Measurements from ENCODE around the gene YAP1. TPM values are rescaled to one million over a fixed set of nuclear protein-coding genes. Genes with fewer than 3 reads are reported as not detected.

The YAP1 gene
- total RNA-seq (2022; extraction: Qiagen RNA extraction; ENCODE audit: low read depth) = 40.7 to 52.2 TPM (median 52.1 TPM) in 5 replicates

DNA sequence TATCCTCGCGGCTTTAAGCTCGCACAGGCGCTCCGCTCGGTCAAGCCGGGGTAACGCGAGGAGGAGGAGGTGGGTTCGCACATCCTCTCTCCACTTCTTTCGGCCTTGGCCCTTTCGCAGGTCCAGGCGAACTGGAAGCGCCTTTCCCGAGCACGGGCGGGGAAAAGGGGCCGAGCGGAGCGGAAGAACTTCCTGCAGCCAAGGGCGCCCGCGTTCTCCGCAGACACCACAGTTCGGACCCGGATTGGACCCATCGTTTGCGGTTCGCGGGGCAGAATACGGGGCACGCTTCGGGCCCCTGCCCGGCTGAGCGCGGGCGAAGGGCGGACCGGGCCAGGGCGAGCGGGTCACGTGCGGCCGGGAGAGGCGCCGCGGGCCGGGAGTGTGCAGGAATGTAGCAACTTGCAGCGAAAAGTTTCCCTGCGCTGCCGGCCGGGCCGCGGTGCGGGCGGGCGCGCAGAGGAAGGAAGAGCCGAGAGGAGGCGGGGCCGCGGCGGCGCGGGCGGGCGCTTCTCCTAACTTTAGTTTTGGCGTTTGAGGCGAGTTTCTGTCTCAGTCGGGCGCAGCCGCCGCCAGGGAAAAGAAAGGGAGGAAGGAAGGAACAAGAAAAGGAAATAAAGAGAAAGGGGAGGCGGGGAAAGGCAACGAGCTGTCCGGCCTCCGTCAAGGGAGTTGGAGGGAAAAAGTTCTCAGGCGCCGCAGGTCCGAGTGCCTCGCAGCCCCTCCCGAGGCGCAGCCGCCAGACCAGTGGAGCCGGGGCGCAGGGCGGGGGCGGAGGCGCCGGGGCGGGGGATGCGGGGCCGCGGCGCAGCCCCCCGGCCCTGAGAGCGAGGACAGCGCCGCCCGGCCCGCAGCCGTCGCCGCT, at the start of gene YAP1:
Gene YAP1, plus strand, starts transcription at position 552 of the 865 bp plus-strand sequence. CDS start 402 bp downstream, outside the sequence.

Other genes with a start within 250 kb of the YAP1 start
- 3.1 to 3.8 TPM (median 3.5 TPM) in 5 replicates for gene CEP126, start 195.4 kb upstream of the YAP1 start, total RNA-seq (2022; extraction: Qiagen RNA extraction; ENCODE audit: low read depth)
- gene ANGPTL5, start 193.9 kb upstream of the YAP1 start, total RNA-seq (2022; extraction: Qiagen RNA extraction; ENCODE audit: low read depth) = not detected in 5 replicates
- 4.4 to 5.9 TPM (median 5.6 TPM) in 5 replicates for gene CFAP300, start 63.0 kb upstream of the YAP1 start, total RNA-seq (2022; extraction: Qiagen RNA extraction; ENCODE audit: low read depth)
- gene BIRC3, start 207.0 kb downstream of the YAP1 start, total RNA-seq (2022; extraction: Qiagen RNA extraction; ENCODE audit: low read depth) = 29.6 to 34.5 TPM (median 30.8 TPM) in 5 replicates
- 30.2 to 43.3 TPM (median 31.2 TPM) in 5 replicates for gene BIRC2, start 236.8 kb downstream of the YAP1 start, total RNA-seq (2022; extraction: Qiagen RNA extraction; ENCODE audit: low read depth)

All from A549 treated with CpdA at 1 μM for 4 hours (cell line).